H7 (cell line): ENCODE measurements around the gene CALM3. TPM values are rescaled to one million over a fixed set of nuclear protein-coding genes. Genes with fewer than 3 reads are reported as not detected.
A peak's percentile ranks its signal among the peaks of the same experiment; 100 is the strongest.

Source experiments
- DNase-seq: peaks from one replicate; pipeline ENCODE4 v3.0.0; 2012
- H3K27me3 ChIP-seq: 2 replicates; pipeline ENCODE4 v1.6.0; 2011; ENCODE audit warnings: mild to moderate bottlenecking, low read length; ENCODE audit not compliant: control insufficient read depth, insufficient read depth
- H3K36me3 ChIP-seq: replicated peaks from 2 replicates; pipeline ENCODE4 v1.5.1; 2011; ENCODE audit warnings: low read length; ENCODE audit not compliant: control insufficient read depth, insufficient read depth
- H3K4me3 ChIP-seq: 2 replicates; pipeline ENCODE4 v1.5.1; 2011; ENCODE audit warnings: low read depth, mild to moderate bottlenecking, control low read depth, low read length, moderate library complexity; ENCODE audit not compliant: insufficient read depth
- total RNA-seq: library from RNA; depleted of rRNA; stranded (reverse); fragments of >200 nt; shearing (Covaris generic); gene quantifications from 2 replicates; pipeline ENCODE4 v1.2.3, GENCODE V29; 2014

The CALM3 gene
- total RNA-seq, 1 experiment from 2014 or later = 202 TPM

- H3K36me3 ChIP-seq = no peaks in the 10 kb centered on the region
- no peak for DNase-seq
- no peak overlapping the region for H3K4me3 ChIP-seq
- no peaks in the 10 kb centered on the region for H3K27me3 ChIP-seq
Observed at GRCh38 chr19:46585539-46585938, 15.6 kb upstream of the CALM3 start.

- no peak for DNase-seq
- H3K4me3 ChIP-seq = no peak overlapping the region
Observed at GRCh38 chr19:46586294-46586693, 14.8 kb upstream of the CALM3 start.

GRCh38 chr19:46587861-46588260, 13.3 kb upstream of the CALM3 start:
- Histone ChIP-seq H3K27me3 (no peaks in the 10 kb centered on the region), H3K36me3 (no peaks in the 10 kb centered on the region), H3K4me3 (no peak overlapping the region)
- no peak for DNase-seq

More at GRCh38 chr19:46586294-46586693, 14.8 kb upstream of the CALM3 start:
- Histone ChIP-seq H3K27me3 (no peaks in the 10 kb centered on the region), H3K36me3 (no peaks in the 10 kb centered on the region)

- H3K4me3 ChIP-seq = no peak overlapping the region
- no peaks in the 10 kb centered on the region for H3K36me3 ChIP-seq
- no peaks in the 10 kb centered on the region for H3K27me3 ChIP-seq
- no peak for DNase-seq
Observed at GRCh38 chr19:46591254-46591653, 9.9 kb upstream of the CALM3 start.

DNA sequence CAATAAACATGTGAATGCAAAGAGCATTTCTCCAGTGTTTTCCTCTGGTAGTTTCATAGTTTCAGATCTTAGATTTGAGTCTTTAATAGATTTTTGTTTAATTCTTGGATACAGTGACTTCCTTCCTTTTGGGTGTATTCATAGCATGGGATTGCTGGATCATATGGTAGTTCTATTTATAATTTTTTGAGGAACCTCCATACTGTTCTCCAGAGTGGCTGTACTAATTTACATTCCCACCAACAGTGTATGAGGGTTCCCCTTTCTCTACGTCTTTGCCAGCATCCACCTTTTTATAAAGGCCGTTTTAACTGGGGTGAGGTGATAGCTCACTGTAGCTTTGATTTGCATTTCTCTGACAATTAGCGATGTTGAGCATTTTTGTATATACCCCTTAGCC, 9.3 kb upstream of the CALM3 start:
- no peaks in the 10 kb centered on the region for H3K36me3 ChIP-seq
- no peak for DNase-seq
- no peaks in the 10 kb centered on the region for H3K27me3 ChIP-seq
- no peak overlapping the region for H3K4me3 ChIP-seq

DNA sequence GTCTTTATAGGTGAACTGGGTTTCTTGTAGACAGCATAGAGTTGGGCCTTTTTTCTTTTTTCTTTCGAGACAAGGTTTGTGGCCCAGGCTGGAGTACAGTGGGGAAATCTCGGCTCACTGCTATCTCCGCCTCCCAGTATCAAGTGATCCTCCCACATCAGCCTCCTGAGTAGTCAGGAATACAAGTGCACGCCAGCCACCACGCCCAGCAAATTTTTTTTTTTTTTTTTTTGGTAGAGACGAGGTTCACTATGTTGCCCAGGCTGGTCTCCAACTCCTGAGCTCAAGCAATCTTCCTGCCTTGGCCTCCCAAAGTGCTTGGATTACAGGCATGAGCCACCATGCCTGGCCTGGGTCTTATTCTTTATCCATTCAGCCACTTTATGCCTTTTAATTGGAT, 5.1 kb upstream of the CALM3 start:
- Histone ChIP-seq H3K27me3 (no peaks in the 10 kb centered on the region), H3K36me3 (no peaks in the 10 kb centered on the region), H3K4me3 (no peak overlapping the region)
- no peak for DNase-seq

DNA sequence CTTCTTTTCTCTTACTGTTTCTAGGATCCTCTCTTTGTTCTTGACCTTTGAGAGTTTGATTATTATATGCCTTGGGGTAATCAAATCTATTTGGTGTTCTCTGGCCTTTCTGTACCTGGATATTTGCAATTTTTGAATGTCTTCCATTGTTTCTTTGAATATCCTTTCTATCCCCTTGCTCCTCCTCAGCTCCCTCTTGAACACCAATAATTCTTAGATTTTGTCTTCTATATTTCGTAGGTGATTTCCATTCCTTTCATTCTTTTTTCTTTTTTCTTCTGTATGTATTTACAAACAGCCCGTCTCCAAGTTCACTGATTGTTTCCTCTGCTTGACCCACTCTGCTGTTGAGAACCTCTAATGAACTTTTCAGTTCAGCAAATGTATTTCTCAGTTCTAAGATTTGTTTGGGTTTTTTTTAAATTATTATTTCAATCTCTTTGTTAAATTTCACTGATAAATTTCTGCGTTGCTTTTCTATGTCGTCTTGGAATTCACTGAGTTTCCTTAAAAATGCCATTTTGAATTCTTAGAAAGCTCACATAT, 2.7 kb upstream of the CALM3 start:
- DNase-seq = no peak
- no peaks in the 10 kb centered on the region for H3K27me3 ChIP-seq
- no peaks in the 10 kb centered on the region for H3K36me3 ChIP-seq
- H3K4me3 ChIP-seq = no peak overlapping the region

- DNase-seq = peak; percentile 70
- H3K27me3 ChIP-seq = no peaks in the 10 kb centered on the region
- H3K4me3 ChIP-seq = peak overlapping the region; percentile 91; the same call in 1 of the 2 replicates
- no peaks in the 10 kb centered on the region for H3K36me3 ChIP-seq
Observed at GRCh38 chr19:46599716-46600373, 1.3 kb upstream of the CALM3 start.

- no peaks in the 10 kb centered on the region for H3K27me3 ChIP-seq
- DNase-seq = peak; percentile 98
- H3K4me3 ChIP-seq = peak overlapping the region; percentile 91
- peaks cover 1% of the 10 kb centered on the region; the same call in 1 of the 2 replicates for H3K36me3 ChIP-seq
Observed at GRCh38 chr19:46600384-46601317, 479 bp upstream of the CALM3 start.

DNA sequence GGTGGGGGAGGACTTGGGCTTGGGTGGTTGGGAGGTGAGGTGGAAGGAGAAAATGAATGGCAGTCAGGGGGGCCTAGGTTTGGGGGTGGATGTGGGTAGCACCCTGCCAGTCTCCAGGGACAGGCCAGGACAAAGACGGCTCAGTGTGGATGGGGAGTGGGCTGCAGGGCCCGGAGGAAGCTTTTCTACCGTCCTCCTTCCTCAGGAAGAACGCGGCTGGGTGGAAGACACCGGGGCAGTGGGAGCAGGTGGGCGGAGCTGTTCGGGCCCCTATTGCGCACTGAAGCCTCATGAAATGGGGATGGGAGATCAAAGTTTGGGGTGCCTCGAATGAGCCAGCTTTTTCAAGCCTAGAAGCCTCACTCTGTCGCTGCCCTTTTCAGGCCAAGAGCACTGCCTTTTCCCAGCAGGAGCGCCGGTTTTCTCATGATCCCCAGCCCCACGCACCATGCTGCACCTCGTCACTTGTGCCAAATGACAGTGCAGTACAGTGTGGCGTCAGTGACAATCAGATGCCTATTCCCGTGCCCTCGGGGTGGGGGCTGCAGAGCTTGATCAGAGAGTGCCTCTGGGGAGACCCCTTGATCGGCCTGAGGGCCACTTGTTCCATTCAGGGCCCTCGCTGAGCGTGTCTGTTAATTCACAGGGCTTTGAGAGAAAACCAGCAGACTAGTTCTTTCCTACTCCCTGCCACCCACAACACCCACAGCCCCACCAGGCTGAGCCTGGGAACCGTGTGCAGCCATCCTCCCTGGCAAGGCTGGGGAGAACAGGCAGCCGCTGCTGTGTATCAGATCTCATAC, 1.5 kb downstream of the CALM3 start:
- Histone ChIP-seq H3K4me3 (peak overlapping the region; percentile 91), H3K36me3 (peaks cover 13% of the 10 kb centered on the region), H3K27me3 (no peaks in the 10 kb centered on the region)
- peak; percentile 65 for DNase-seq

- Histone ChIP-seq H3K4me3 (no peak overlapping the region), H3K27me3 (no peaks in the 10 kb centered on the region), H3K36me3 (peaks cover 20% of the 10 kb centered on the region)
- peak; percentile 51 for DNase-seq
Observed at GRCh38 chr19:46603195-46603637, 2.1 kb downstream of the CALM3 start.

GRCh38 chr19:46603752-46604231, 2.7 kb downstream of the CALM3 start:
- Histone ChIP-seq H3K4me3 (no peak overlapping the region), H3K27me3 (no peaks in the 10 kb centered on the region), H3K36me3 (peaks cover 24% of the 10 kb centered on the region)
- DNase-seq = peak; percentile 27

GRCh38 chr19:46604781-46605355, 3.7 kb downstream of the CALM3 start:
- Histone ChIP-seq H3K36me3 (peaks cover 28% of the 10 kb centered on the region), H3K4me3 (no peak overlapping the region), H3K27me3 (no peaks in the 10 kb centered on the region)
- DNase-seq = peak; percentile 57

DNA sequence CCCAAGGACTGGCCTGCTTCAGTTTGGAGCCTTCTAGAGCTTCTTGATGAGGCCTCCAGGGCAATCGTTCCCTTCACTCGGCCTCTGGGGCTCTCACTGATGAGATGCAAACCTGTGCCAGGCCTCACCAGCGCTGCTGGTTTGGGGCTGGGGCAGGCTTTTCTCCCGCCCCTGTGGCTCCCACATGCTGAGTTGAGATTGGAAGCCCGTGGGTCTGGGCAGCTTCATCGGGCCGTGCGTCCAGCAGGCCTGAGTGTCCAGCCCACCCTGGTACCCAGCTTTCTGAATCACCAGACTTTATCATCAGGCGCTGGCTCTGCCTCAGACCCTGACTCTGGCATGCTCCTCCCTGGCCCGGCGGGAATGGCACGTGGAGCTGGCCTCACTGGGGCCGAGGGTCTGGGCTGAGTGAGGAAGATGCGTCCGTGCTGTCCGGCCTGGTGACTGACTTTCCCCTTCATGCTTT, 4.3 kb downstream of the CALM3 start:
- H3K4me3 ChIP-seq = no peak overlapping the region
- no peaks in the 10 kb centered on the region for H3K27me3 ChIP-seq
- H3K36me3 ChIP-seq = peaks cover 28% of the 10 kb centered on the region
- DNase-seq = peak; percentile 32
